ENCODE data around the gene SURF4.

DNA sequence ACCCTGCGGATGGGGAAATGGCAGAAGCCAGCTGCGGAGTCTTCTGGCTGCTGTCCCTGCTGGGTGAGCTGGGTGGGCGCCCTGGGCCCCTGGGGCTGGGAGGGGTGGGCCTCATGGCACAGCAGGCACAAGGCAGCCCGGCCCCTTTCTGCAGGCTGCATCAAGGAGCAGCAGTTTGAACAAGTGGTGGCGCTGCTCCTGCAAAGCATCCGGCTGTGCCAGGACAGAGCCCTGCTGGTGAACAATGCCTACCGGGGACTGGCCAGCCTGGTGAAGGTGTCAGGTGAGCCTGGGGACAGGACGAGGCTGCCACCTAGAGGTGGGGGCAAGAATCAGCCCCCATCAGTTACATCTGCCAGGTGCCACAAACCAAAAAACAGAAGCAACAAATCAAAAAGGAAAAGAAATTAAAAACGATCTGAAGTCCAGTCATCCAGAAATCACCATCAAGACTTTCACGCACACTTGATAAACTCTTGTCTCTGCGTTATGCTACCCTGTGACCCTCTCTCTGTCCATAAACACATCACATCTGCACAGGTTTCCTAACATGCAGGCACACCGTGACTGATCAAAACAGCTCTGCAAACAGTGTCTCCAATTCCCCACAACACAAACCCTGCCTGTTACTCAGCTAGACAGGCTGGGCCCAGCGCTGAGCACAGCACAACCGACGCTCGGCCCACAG lies 28.1 kb upstream of the SURF4 start:
- TF ChIP-seq, protein P1, sequence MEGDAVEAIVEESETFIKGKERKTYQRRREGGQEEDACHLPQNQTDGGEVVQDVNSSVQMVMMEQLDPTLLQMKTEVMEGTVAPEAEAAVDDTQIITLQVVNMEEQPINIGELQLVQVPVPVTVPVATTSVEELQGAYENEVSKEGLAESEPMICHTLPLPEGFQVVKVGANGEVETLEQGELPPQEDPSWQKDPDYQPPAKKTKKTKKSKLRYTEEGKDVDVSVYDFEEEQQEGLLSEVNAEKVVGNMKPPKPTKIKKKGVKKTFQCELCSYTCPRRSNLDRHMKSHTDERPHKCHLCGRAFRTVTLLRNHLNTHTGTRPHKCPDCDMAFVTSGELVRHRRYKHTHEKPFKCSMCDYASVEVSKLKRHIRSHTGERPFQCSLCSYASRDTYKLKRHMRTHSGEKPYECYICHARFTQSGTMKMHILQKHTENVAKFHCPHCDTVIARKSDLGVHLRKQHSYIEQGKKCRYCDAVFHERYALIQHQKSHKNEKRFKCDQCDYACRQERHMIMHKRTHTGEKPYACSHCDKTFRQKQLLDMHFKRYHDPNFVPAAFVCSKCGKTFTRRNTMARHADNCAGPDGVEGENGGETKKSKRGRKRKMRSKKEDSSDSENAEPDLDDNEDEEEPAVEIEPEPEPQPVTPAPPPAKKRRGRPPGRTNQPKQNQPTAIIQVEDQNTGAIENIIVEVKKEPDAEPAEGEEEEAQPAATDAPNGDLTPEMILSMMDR (IDR thresholded peaks at IDR 0.05): peak; percentile 52 to 90 (median 66)
- no peak for TF ChIP-seq POLR2A (IDR thresholded peaks at IDR 0.05)

Measured in esophagus squamous epithelium (tissue), 4 donors.